UCSD-AML1 (cell line): ENCODE data around the gene PFKFB1.
"Not testable (repeated sequence)": the region's sequence is repeated elsewhere in the genome, so short reads cannot be mapped to it uniquely, and the experiment has no call there.

ENCODE experiments used
- DNase-seq: peaks from one replicate; lab custom pipeline; 2025; ENCODE audit not compliant: unreplicated experiment; lab: John Stamatoyannopoulos, UW

Gene PFKFB1

DNA sequence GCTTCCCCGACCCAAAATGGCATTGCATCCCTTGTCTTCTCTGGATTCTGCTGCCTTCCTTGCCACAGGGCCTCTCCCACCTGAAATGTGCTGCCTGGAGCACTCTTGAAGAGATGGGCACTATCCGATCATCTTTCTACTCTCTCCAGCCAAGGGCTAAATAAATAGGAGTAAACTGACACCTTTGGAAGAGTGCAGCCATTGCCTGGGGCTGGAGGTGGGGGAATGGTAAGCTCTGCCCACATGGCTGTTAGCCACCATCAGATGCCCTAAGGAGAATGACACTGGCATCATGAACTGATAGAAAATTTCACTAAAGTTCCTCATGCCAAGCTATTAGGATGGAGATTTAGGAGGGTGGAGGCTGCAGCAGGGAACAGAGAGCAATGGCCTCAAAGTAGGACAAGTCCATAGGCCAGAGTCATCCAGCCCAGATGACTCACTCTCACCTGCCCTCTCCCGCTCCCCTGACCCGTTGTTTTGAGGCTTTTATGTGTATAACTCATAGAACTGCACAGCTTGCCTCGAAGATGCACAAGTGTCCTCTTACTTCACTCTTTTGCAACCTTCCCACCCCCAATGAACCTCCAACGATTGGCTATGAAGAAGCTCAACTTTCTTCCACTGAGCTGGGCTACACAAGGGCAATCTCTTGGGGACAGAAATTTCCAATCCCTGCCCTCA, 822 bp upstream of the PFKFB1 start:
- DNase-seq = no peak

DNA sequence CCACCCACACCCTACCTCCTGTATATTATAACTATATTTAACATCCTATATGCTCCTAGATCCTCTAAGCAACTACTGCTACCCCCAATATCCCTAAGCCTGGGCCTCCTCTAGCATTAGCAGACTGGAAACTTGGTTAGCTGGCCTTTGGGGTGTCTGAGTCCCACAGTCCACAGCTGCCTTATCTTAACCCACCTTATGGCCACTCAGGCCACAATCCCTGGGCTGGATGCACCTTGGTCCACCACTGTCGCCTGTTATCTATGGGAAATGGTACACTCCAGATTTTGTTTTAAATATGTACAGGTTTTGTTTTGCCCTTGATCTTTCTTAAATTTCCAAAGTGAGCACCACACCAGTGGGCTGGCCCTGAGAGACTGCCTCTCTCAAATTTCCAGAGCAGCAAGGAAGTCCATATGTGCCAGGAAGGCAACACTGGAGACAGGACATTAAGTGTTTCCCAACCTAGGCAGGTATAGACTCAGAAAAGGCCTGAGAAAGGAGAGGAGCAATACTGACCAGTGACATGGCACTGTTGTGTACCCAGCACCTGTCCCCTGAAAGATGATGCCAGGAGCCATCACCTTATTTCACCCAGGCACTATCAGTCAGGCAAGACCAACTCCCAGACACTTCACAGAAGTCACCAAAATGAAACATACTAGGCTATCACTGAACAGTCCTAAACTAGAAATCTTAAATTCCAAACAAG, 921 bp downstream of the PFKFB1 start:
- DNase-seq = no peak

DNA sequence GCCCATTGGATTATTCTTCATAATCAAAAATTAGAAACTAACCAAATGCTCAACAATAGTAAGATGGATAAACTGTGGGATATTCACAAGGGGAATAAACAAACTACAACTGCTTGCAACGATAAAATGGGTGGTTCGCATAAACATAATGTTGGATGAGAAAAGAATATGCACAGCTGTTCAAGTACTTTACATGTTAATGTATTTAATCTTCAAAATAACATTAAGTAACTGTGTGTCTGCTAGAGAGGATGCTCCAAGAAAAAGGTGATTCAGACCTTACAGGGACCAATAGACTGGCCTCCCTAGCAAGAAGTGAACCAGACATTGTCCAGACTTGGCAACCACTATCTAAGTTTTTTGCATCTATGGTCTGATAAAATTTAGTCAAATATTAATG, 2.3 kb downstream of the PFKFB1 start:
- DNase-seq = no peak

DNA sequence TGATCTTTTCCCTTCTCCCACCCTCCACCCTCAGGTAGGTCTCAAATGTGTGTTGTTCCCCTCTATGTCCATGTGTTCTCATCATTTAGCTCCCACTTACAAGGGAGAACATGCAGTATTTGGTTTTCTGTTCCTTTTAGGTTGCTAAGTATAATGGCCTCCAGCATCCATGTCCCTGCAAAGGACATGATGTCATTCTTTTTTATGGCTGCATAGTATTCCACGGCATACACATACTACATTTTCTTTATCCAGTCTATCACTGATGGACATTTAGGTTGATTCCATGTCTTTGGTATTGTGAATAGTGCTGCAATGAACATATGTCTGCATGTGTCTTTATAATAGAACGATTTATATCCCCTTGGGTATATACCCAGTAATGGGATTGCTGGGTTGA, 10.7 kb downstream of the PFKFB1 start:
- DNase-seq = not testable (repeated sequence)

DNA sequence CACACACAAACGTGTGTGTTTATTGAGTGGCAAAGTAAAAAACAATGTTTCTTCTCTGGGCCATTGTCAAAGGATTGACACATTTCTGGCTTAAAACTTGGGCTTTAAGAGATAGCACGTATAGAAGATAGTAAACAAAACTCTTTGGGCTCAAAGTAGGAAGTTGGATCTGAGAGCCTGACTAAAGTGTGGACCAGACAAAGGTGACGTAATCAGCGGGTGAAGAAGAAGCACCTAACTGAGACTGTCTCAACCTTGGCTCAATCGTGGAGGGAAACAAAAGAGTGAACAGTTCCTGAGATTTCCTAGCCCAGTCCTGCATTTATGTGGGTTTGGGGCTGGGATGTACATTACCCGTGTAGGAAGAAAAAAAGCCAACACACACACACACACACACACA, 13.7 kb downstream of the PFKFB1 start:
- DNase-seq = no peak

DNA sequence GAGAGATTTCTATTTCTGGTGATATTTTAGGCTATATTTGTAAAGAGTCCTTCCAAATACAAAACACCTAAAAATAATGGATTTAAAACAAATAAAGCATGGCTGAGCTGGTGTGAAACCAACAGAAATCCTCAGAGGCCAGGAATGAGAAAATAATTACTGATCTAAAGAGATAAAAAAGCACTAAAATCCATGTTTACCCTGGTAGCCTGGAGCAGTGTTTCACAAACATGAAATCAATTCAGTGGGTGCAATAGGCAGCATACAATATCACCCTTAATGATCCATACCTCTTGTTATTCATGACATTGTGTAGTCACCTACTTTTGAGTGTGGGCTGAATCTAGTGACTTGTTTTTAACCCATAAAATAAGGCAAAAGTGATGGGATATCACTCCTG, 14.6 kb downstream of the PFKFB1 start:
- no peak for DNase-seq

DNA sequence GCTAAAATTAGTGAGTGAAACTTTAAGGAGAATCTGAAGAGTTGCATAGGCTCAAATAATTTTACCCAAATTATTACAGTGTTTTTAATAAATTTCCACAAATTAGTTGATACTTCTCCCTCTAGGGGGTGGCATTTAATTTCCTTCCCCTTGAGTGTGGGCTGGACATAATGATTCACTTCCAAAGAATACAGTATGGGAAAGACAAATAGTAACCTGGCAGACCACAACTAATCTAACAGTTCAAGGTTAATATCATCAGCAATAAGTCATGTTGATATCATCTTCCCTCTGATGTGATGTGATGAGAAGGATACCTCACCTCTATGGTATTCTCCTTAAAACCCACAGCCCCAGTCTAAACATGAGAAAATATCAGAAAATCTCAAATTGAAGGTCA, 15.5 kb downstream of the PFKFB1 start:
- DNase-seq = no peak

DNA sequence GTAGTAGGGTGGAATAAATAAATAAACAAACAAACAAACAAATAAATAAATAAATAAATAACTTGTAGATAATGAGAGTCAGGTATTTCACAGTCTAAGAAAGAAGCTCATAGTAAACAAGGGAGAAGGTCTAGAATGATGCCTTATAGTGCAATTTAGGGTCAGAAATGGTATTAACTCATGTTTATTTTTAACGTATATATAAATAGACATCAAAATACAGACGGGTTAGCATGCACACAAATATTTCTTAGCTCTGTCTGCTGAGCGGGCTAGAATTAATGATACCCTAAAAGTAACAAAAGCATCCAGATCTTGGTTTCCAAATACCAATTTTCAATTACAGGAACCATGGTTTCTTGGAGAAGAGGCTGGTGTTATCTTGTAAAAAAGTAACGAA, 16.6 kb downstream of the PFKFB1 start:
- no peak for DNase-seq

DNA sequence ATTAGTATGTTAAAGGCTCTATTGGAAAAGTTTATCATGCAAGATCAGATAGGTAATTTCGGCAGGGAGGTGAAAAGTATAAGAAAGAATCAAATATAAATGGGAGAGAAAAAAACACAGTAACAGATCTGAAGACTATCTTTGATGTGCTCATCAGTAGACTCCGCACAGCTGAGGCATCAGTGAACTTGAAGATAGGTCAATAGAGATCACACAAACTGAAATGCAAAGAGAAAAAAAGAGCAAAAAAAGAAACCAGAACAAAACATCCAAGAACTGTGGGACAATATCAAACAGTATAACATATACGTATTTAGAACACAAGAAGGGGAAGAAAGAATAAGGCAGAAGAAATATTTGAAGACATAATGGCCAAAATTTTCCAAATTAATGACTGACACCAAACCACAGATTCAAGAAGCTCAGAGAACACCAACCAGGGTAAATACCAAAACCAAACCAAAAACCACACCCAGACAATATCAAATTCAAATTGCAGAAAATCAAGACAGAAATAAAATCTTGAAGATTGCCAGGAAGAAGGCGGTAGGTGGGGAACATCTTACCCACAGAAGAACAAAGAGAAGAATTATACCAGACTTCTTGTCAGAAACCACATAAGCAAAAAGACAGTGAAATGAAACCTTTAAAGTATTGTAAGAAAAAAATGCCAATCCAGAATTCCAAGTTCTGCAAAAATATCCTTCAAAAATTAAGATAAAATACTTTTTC, 29.1 kb downstream of the PFKFB1 start:
- DNase-seq = no peak

DNA sequence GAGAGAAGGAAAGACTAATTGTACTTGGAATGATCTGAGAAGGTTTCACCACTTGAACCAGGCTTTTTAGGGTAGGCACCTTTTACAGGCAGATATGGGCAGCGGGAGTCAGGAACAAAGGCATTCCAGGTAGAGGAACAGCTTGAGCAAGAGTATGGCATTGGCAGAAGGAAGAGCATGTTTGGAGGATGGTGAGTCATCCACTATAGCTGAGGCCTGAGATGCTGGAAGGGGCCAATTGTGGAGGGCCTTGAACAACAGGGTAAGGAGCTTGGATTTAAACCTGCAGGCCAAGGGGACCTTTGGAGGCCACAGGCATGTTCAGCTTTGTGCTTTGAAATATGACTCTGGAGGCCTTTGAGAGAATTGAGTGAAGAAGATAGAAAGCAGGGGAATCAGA, 32.2 kb downstream of the PFKFB1 start:
- no peak for DNase-seq

DNA sequence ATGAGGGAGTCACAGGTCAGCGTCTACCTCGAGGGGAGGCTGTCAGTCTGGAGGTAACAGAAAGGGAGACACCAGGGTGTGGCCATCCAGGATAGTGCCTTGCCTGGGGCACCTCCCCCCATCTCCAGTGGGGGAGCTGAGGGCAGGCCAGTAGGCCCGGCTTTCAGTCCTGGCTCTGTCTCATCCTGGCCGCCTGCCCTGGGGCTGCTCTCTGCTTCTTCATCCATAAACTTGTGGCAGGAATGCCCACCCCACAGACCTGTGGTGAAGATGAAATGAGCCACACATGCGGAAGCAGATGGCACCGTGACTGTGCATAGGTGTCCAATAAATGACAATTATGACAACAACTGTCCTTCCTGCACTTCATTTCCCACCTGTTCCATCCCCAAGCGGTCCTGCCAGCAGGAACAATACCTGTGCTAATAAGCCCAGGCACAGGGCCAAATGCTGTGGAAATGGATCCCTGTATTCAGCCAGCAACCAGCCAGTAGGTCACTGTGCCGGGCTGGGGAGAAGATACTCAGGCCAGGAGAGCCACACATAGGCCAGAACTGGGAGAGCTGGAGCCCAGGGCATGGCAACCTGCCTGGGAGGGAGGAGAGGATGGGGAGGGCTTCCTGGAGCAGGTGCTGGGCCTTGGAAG, 43.1 kb downstream of the PFKFB1 start:
- no peak for DNase-seq

DNA sequence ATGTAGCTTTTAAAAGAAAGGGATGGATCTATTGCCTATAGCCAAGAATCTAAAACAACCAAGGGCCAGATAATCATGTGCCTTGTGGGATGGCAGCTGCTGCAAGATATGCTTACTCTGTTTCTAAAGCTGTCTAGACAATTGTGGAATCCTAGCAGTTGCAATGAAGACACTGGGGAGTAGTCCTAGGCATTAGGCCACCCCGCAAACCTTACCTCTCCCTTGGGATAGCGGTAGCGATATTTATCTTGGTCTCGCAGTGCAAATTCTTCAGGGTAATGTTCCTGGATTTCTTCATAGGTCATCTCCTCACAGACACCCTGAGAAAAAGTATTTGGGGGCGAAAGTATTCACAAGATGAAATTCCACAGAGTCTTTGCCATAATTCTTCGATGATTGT, 48.8 kb downstream of the PFKFB1 start:
- DNase-seq = no peak

DNA sequence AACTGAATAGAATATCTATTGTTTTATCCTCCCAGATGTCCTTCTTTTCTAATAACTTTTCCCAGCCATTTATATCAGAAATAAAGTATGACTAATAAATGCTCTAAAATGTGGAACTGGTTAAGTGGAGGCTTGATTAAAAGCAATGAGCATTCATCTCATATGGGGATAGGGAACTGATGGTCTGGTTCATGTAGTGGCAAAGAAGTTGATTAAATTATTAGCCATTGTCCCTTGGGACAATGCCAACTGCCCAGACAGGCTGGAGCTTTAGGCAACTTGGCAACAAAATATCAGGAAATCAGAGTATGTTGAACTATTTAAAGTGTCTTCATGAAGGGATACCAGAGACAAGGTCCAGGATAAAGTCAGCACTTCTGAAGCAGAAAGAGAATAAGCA, 49.2 kb downstream of the PFKFB1 start:
- no peak for DNase-seq

DNA sequence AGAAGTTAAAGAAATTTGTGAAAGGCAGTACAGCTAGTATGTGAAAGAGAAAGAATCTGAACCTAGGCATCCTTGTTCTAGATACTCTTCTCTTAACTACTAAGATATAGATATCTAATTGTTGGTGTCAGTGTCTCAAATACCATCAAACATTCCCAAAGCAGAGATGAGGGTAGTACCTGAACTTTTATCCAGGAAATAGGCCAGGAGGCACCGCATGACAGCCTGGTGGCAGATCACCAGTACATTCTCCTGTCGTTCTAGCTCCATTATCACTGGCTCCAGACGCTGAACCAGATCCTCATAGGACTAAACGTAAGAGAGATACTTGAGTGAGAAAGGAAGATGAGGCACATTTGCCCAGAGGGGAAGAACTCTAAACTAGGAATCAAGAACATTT, 56.6 kb downstream of the PFKFB1 start:
- DNase-seq = no peak

DNA sequence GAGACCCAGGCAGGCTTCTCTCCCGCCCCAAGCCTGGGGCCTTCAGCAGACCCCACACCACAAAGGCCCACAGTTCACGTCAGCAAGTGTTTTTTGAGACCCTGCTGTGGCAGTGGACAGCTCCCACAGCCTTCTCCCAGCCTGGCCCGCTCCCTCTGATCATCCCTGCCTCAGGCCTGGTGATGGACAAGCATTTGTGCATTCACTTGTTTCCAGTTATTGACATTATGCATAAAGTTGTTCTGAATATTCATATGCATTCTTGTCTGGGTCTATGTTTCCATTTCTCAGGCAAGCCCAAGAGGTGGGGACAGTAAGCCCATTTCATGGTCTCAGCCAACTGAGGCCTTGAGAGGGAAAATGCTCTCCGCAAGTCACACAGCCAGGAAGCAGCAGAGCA, 58.7 kb downstream of the PFKFB1 start:
- no peak for DNase-seq

DNA sequence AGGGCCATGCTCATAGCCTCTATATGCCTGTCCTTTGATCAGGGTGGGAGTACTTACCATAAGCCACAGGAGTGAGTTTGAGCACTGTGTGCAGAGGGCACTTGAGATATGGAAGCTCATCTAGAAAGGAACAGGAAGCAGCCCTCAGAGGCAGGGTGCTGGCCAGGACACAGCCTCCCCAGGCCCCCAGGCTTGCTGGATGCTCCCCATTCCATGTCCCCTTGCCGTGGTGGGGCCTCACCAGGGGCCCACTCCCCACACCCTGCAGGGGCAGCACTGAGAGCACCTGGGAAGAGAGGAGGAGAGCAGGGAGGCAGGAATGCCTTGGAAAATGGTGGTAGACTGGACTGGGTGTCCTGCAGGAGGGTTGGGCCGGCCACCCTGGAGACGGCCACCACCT, 59.1 kb downstream of the PFKFB1 start:
- DNase-seq = no peak

DNA sequence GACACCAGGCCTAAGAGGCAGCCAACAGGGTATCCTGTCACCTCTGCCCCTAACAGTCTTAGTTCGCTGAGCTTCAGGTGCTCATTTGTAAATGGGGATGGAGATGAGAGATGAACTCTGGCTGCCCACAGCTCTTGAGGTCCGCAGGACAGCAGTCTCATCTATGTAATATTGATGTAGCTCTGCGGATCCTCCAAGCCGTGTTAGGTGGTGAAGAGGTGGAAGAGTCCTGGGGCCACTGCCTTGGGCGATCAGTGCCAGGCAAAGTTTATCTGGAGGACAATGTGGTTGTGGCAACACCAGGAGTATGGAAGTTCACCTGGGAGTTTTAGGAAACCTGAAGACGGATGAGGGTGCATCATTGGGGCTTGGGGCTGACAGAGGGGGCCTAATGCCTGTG, 59.9 kb downstream of the PFKFB1 start:
- DNase-seq = no peak

DNA sequence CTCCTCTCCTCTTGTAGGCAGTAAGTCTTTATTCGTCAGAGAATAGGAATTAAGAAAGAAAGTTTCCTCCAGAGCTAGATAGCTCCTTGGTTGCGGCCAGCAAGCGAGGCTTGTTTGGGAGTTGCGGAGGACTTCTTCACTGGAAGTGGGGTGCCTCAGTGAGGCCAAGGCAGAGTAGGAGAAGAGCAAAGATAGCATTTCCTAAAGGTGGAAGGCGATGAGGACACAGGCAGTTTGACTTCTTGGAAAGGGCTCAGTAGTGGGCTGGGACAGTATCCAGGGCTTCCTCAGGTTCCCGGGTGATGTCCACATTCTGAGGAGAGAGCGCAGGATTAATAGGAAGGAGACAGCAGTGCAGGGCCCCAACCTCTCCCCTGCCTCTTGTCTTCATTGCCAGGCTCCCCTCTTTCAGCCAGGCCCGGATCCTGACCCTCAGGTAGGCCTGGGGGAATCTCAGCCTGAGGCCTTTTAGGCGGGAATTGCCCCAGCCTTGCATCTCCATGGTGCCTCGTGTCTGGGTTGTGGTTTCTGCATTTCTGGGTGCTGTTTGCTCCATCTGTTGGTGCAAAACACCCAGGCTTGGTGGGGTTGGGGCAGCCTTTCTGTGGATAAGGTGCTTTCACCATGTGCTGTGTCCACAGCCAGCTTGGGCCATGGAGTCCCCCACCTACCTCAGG, 60.7 kb downstream of the PFKFB1 start:
- DNase-seq = no peak

DNA sequence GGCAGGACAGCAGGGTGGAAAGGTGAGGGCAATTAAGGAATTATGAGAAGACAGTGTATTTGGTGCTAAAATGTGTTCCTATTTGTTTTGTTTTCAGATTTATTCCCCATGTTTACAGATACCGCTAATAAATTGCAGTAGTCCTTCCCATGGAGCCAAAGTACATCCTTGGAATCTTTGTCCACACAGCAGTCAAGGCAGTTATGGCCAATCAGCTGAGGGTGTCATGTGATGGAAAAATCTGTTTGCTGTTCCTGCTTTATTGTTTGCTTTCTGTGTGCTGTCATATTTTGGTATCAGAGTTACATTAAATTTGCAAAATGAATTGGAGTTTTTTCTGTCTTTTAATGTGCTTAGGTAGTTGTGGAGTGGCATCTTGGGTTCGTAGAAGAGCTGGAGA, 62.9 kb downstream of the PFKFB1 start:
- DNase-seq = no peak

DNA sequence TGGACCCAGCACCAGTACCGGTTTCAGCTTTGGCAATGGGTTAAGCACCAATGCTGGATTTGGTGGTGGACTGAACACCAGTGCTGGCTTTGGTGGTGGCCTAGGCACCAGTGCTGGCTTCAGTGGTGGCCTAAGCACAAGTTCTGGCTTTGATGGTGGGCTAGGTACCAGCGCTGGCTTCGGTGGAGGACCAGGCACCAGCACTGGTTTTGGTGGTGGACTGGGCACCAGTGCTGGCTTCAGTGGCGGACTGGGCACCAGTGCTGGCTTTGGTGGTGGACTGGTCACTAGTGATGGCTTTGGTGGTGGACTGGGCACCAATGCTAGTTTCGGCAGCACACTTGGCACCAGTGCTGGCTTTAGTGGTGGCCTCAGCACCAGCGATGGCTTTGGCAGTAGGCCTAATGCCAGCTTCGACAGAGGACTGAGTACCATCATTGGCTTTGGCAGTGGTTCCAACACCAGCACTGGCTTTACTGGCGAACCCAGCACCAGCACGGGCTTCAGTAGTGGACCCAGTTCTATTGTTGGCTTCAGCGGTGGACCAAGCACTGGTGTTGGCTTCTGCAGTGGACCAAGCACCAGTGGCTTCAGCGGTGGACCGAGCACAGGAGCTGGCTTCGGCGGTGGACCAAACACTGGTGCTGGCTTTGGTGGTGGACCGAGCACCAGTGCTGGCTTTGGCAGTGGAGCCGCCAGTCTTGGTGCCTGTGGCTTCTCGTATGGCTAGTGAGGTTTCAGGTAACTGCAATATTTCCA, 63.5 kb downstream of the PFKFB1 start:
- no peak for DNase-seq

DNA sequence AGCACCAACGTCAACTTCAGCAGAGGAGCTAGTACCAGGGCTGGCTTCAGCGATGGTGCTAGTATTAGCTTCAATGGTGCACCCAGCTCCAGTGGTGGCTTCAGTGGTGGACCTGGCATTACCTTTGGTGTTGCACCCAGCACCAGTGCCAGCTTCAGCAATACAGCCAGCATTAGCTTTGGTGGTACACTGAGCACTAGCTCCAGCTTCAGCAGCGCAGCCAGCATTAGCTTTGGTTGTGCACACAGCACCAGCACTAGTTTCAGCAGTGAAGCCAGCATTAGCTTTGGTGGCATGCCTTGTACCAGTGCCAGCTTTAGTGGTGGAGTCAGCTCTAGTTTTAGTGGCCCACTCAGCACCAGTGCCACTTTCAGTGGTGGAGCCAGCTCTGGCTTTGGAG, 65.1 kb downstream of the PFKFB1 start:
- DNase-seq = no peak
